ENCODE results near the gene NR3C1. TPM values are rescaled to one million over a fixed set of nuclear protein-coding genes. Genes with fewer than 3 reads are reported as not detected.

The NR3C1 gene
- total and polyA plus RNA-seq, 2 donors (not counting 1 experiment from before 2014, with no cell fraction given) = 17.6 to 218 TPM

DNA sequence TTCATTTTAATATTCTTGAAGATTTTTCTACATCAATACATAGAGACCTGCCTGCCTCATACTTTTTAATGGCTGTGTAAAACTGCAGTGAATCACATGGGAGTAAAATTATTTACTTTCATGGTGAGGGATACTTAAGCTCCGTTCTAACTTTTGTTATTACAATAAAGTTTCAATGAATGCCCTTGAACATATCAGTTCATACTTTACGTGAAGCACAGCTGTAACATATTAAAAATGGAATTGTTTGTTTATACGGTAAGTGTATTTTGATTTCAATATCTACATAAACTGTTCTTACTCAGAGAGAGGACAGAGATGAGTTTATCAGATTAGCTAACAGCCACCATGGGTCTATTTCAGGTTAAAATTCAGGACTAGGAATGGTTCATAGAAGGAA, 155.1 kb downstream of the NR3C1 start:
- Histone ChIP-seq H2AFZ (ENCODE audit: insufficient read depth, low read depth, low read length, poor library complexity, severe bottlenecking) (no peak overlapping the region), H3K4me2 (replicated peaks; ENCODE audit: low read depth, low read length, poor library complexity, severe bottlenecking) (no peak overlapping the region), H3K27me3 (replicated peaks in 1 of 4; ENCODE audit: control extremely low read depth in 1 of 4, control insufficient read depth in 3 of 4, insufficient read depth in 4 of 4, low read length in 3 of 4) (no peaks in the 10 kb centered on the region), H3K9me3 (ENCODE audit: control extremely low read depth in 1 of 3, control insufficient read depth in 2 of 3, insufficient read depth in 1 of 3, low read length in 2 of 3) (peaks cover 0 to 6% (median 0%) of the 10 kb centered on the region in 3 donors), H3K4me1 (ENCODE audit: control insufficient read depth in 2 of 2, insufficient read depth in 2 of 2, low read length in 2 of 2) (peaks cover 0 to 3% of the 10 kb centered on the region in 2 donors), H3K4me3 (ENCODE audit: control extremely low read depth in 1 of 5, extremely low read depth in 1 of 5, insufficient read depth in 1 of 5, low read depth in 2 of 5, low read length in 4 of 5) (no peak overlapping the region), H3K9ac (ENCODE audit: low read length) (no peak overlapping the region), H3K36me3 (replicated peaks in 1 of 2; ENCODE audit: control extremely low read depth in 1 of 2, control insufficient read depth in 1 of 2, extremely low read depth in 1 of 2, insufficient read depth in 2 of 2, low read length in 1 of 2) (no peaks in the 10 kb centered on the region), H3K27ac (ENCODE audit: low read length in 2 of 2) (no peak overlapping the region), H3K79me2 (ENCODE audit: control insufficient read depth, insufficient read depth, low read length) (no peaks in the 10 kb centered on the region), H4K20me1 (ENCODE audit: control insufficient read depth, insufficient read depth, low read length, poor library complexity, severe bottlenecking) (no peaks in the 10 kb centered on the region)
- peaks cover 9% of the 10 kb centered on the region for H3K4me1 Mint-ChIP-seq
- ChIA-PET POLR2A (no interaction called here), CTCF (no interaction called here)
- intact Hi-C loops (cut with micrococcal nuclease) = no loop called here
- peaks cover 4% of the 10 kb centered on the region for H3K9me3 Mint-ChIP-seq (ENCODE audit: insufficient read depth)
- DNase-seq (no peak), ATAC-seq (ENCODE audit: low read depth) (no peak)
- H3K27ac Mint-ChIP-seq = no peak overlapping the region
- no peaks in the 10 kb centered on the region for H3K27me3 Mint-ChIP-seq
- no CpG with 5 or more reads among the region's 3 CpGs for WGBS (ENCODE audit: insufficient coverage)
- no peak overlapping the region for H3K4me3 Mint-ChIP-seq
- TF ChIP-seq CTCF (IDR thresholded peaks at IDR 0.05) (no peak), EZH2 (IDR thresholded peaks at IDR 0.05; ENCODE audit: borderline replicate concordance, insufficient read depth, low read depth, low read length, poor library complexity, severe bottlenecking) (no peak)

- peaks cover 4% of the 10 kb centered on the region for H3K9me3 Mint-ChIP-seq (ENCODE audit: insufficient read depth)
Measured at GRCh38 chr5:143247134-143247815, 156.2 kb downstream of the NR3C1 start.

More at GRCh38 chr5:143247134-143247815, 156.2 kb downstream of the NR3C1 start:
- H2AFZ ChIP-seq (ENCODE audit: insufficient read depth, low read depth, low read length, poor library complexity, severe bottlenecking) = no peak overlapping the region
- no peaks in the 10 kb centered on the region for H3K27me3 ChIP-seq (replicated peaks in 1 of 4; ENCODE audit: control extremely low read depth in 1 of 4, control insufficient read depth in 3 of 4, insufficient read depth in 4 of 4, low read length in 3 of 4)
- H3K4me1 ChIP-seq (ENCODE audit: control insufficient read depth in 2 of 2, insufficient read depth in 2 of 2, low read length in 2 of 2) = peaks cover 0 to 2% of the 10 kb centered on the region in 2 donors
- DNase-seq = no peak
- no peaks in the 10 kb centered on the region for H3K36me3 ChIP-seq (replicated peaks in 1 of 2; ENCODE audit: control extremely low read depth in 1 of 2, control insufficient read depth in 1 of 2, extremely low read depth in 1 of 2, insufficient read depth in 2 of 2, low read length in 1 of 2)
- WGBS (ENCODE audit: insufficient coverage) = 80% methylated on average over 1 of the region's 1 CpG
- intact Hi-C loops (cut with micrococcal nuclease) = no loop called here
- Mint-ChIP-seq H3K4me3 (no peak overlapping the region), H3K27ac (no peak overlapping the region), H3K4me1 (peaks cover 4% of the 10 kb centered on the region), H3K27me3 (no peaks in the 10 kb centered on the region)
- no peaks in the 10 kb centered on the region for H3K79me2 ChIP-seq (ENCODE audit: control insufficient read depth, insufficient read depth, low read length)
- ChIA-PET CTCF (no interaction called here), POLR2A (no interaction called here)
- no peak for ATAC-seq (ENCODE audit: low read depth)
- H3K4me2 ChIP-seq (replicated peaks; ENCODE audit: low read depth, low read length, poor library complexity, severe bottlenecking) = no peak overlapping the region
- H3K27ac ChIP-seq (ENCODE audit: low read length in 2 of 2) = no peak overlapping the region
- no peak overlapping the region for H3K4me3 ChIP-seq (ENCODE audit: control extremely low read depth in 1 of 5, extremely low read depth in 1 of 5, insufficient read depth in 1 of 5, low read depth in 2 of 5, low read length in 4 of 5)
- H4K20me1 ChIP-seq (ENCODE audit: control insufficient read depth, insufficient read depth, low read length, poor library complexity, severe bottlenecking) = no peaks in the 10 kb centered on the region
- H3K9ac ChIP-seq (ENCODE audit: low read length) = no peak overlapping the region
- H3K9me3 ChIP-seq (ENCODE audit: control extremely low read depth in 1 of 3, control insufficient read depth in 2 of 3, insufficient read depth in 1 of 3, low read length in 2 of 3) = peaks cover 0 to 6% (median 0%) of the 10 kb centered on the region in 3 donors
- TF ChIP-seq EZH2 (IDR thresholded peaks at IDR 0.05; ENCODE audit: borderline replicate concordance, insufficient read depth, low read depth, low read length, poor library complexity, severe bottlenecking) (no peak), CTCF (IDR thresholded peaks at IDR 0.05) (no peak)
